Fibroblast of villous mesenchyme (primary cell): ENCODE measurements around the gene NAA60. TPM values are rescaled to one million over a fixed set of nuclear protein-coding genes. Genes with fewer than 3 reads are reported as not detected.
"Not testable (repeated sequence)": the region's sequence is repeated elsewhere in the genome, so short reads cannot be mapped to it uniquely, and the experiment has no call there.

Experiments
- DNase-seq: peaks from one replicate; pipeline ENCODE4 v3.0.0-alpha.2; 2010; ENCODE audit warnings: low read depth
- H3K4me3 ChIP-seq: 2 replicates; pipeline ENCODE4 v1.5.1; 2011; ENCODE audit warnings: low read depth, mild to moderate bottlenecking, low read length
- CTCF ChIP-seq: IDR thresholded peaks from 2 replicates; pipeline ENCODE4 v1.5.1; 2012; ENCODE audit warnings: low read depth, mild to moderate bottlenecking, low read length; ENCODE audit not compliant: insufficient read depth
- total RNA-seq: library from RNA; depleted of rRNA; stranded (reverse); fragments of >200 nt; gene quantifications from 2 replicates; pipeline ENCODE4 v1.2.3, GENCODE V29; 2012

The NAA60 gene
- total RNA-seq, 1 donor: 16.8 TPM

DNA sequence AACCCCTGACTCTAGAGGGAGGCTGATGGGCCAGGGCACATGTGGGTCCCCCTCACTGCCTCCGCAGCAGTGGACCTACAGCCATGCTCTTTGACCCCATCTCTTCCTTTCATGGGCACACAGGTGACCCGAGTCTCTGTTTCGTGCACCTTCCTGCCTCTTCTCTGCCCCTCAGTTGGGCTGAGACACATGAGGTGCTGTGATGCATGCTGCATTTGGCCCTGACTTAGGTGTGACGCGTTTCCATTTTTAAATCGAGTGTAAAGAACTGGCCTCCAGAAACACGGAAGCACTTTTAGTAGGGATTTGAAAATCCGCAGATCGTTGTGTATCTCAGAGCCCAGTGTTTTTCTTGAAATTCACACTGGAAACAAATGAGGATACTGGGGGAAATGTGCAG is 27.2 kb downstream of the NAA60 start:
- H3K4me3 ChIP-seq: no peak overlapping the region
- no peak for TF ChIP-seq CTCF
- DNase-seq: no peak

- H3K4me3 ChIP-seq: no peak overlapping the region
- TF ChIP-seq CTCF: no peak
- no peak for DNase-seq
Observed at GRCh38 chr16:3471518-3472176, 28.2 kb downstream of the NAA60 start.

DNA sequence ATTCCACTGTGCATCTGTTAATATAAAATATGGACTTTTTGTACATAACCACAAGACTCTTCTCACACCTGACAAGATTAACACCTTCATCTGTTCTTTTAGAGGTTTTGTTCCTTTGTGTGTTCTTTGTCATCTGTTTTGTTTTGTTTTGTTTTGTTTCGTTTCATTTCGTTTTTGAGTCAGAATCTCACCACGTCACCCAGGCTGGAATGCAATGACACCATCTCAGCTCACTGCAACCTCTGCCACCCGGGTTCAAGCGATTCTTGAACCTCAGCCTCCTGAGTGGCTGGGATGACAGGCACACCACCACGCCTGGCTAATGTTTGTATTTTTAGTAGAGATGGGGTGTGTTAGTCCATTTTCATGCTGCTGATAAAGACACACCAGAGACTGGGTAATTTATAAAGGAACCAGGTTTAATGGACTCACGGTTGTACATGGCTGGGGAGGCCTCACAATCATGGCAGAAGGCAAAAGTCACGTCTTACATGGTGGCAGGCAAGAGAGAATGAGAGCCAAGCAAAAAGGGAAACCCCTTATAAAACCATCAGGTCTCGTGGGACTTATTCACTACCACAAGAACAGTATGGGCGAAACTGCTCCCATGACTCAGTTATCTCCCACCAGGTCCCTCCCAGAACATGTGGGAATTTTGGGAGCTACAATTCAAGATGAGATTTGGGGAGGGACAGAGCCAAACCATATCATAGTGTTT is 29.6 kb downstream of the NAA60 start:
- DNase-seq: peak; percentile 64
- no peak for TF ChIP-seq CTCF
- no peak overlapping the region for H3K4me3 ChIP-seq

DNA sequence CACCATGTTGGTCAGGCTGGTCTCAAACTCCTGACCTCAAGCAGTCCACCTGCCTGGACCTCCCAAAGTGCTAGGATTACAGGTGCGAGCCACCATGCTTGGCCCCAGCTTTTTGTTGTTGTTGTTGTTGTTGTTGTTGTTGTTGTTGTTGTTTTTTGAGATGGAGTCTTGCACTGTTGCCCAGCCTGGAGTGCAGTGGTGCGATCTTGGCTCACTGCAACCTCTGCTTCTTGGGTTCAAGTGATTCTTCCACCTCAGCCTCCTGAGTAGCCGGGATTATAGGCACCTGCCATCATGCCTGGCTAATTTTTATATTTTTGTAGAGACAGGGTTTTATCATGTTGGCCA is 30.1 kb downstream of the NAA60 start:
- not testable (repeated sequence) for H3K4me3 ChIP-seq, DNase-seq

GRCh38 chr16:3474136-3474779 is 30.8 kb downstream of the NAA60 start:
- no peak for TF ChIP-seq CTCF

DNA sequence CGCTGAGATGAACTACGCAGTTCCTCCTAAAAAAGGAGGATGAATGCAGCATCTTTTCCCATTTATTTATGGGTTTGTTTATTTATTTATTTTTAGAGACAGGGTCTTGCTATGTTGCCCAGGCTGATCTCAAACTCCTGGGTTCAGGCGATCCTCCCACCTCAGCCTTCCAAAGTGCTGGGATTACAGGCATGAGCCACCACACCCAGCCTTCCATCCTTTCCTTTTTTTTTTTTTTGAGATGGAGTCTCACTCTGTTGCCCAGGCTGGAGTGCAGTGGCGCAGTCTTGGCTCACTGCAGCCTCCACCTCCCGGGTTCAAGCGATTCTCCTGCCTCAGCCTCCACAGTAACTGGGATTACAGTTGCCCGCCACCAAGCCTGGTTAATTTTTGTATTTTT is 31.4 kb downstream of the NAA60 start:
- not testable (repeated sequence) for DNase-seq, H3K4me3 ChIP-seq

More at GRCh38 chr16:3474136-3474779, 30.8 kb downstream of the NAA60 start:
- DNase-seq: no peak
- no peak overlapping the region for H3K4me3 ChIP-seq

DNA sequence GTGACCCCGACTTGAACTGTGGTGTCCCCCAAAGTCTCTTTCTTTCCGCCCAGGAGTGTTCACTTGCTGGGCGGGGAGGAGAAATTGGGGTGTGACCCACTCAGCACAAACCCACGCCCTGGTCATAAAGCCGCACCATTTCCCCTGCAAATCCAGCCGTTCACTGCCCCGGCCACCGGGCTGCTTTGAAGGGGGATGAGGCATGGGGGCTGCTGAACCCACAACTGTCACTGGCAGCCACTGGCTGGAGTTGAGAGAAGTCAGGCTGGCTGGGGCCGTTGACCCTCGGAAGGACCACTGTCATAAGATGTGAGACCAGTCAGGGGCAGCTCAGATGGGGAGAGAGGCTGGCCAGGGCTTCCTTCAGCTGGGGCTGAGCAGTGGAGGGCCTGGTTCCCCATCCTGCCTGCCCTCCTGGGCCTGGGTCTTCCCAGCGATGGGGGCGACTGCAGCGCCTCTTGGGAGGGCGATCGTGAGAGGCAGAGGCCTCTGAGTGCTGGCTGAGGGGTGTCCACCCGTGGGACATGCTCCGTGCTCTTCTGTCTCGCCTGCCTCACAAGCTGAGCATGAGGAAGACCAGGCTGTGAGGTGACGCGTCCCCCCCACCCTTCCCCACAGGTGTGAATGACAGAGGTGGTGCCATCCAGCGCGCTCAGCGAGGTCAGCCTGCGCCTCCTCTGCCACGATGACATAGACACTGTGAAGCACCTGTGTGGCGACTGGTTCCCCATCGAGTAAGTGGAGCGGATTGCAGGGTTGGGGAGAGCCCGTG is 32.3 kb downstream of the NAA60 start:
- DNase-seq: no peak
- no peak overlapping the region for H3K4me3 ChIP-seq
- TF ChIP-seq CTCF: no peak
